SH-SY5Y (cell line): Measurements from ENCODE around the gene HNRNPR.

Experiments used
- GATA2 ChIP-seq: IDR thresholded peaks from 2 replicates; pipeline ENCODE4 v1.6.1; 2011; ENCODE audit warnings: mild to moderate bottlenecking, low read depth, low read length
- GATA3 ChIP-seq: IDR thresholded peaks from 2 replicates; pipeline ENCODE4 v1.6.1; 2011; ENCODE audit warnings: low read depth, mild to moderate bottlenecking, low read length, moderate library complexity

GRCh38 chr1:23368562-23369334, 24.7 kb upstream of the HNRNPR start:
- TF ChIP-seq GATA2 (no peak), GATA3 (no peak)
